DMS53 treated with DMSO at 0.1 percent for 48 hours (cell line): ENCODE measurements around the gene RARS1.
"Not testable (repeated sequence)": the region's sequence is repeated elsewhere in the genome, so short reads cannot be mapped to it uniquely, and the experiment has no call there.

ENCODE experiments used
- DNase-seq: peaks from one replicate; lab custom pipeline; 2025; ENCODE audit not compliant: unreplicated experiment; lab: John Stamatoyannopoulos, UW

Gene RARS1

GRCh38 chr5:168480601-168481000 is 5.7 kb upstream of the RARS1 start:
- DNase-seq, result no peak

- DNase-seq, result no peak
Measured at GRCh38 chr5:168481330-168481788, 4.9 kb upstream of the RARS1 start.

DNA sequence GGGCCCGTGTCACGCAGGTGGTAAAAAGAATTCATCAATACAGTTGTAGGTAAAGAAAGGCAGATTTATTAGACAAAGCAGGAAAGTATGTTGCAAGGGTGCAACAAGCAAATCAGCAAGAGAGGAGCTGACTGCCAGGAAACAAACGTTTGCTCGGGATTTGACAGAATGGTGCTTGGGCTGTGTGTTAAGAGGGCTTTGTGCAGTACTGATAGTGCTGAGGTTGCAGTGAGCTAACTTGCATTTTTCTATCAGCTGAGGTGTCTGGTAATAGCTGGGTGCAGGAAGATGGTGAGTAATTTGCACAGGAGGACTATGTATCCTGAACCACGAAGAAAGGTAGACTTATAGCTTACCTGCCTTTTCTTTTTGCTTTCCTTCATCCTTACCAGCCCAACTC is 3.9 kb upstream of the RARS1 start:
- no peak for DNase-seq

- DNase-seq, result no peak
Measured at GRCh38 chr5:168489059-168489458, 2.8 kb downstream of the RARS1 start.

- no peak for DNase-seq
Measured at GRCh38 chr5:168494057-168494555, 7.8 kb downstream of the RARS1 start.

DNA sequence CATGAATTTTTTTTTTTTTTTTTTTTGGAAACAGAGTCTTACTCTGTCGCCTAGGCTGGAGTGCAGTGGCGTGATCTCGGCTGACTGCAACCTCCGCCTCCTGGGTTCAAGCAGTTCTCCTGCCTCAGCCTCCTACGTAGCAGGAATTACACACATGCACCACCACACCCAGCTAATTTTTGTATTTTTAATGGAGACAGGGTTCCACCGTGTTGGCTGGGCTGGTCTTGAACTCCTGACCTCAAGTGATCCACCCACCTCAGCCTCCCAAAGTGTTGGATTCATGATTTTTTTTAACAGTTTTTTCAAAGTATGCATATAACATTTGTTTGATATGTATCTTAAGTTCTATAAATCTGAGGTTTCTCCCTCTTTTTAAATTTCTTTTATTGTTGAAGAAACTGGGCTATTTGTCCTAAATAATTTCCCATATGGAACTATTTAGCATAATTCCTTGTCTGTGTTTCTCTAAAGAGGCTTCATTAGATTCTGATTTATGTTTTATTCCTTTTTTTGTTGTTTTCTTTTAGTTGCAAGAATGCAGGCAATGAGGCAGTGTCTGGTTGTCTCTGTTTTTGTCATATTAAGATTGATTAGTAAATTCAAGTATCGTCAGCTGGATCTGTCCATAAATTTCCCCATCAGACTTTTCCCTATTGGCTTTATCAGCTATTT is 16.4 kb downstream of the RARS1 start:
- no peak for DNase-seq

- DNase-seq, result no peak
Measured at GRCh38 chr5:168513861-168514428, 27.7 kb downstream of the RARS1 start.

GRCh38 chr5:168525856-168526255 is 39.6 kb downstream of the RARS1 start:
- peak; percentile 64 for DNase-seq

GRCh38 chr5:168527756-168528295 is 41.6 kb downstream of the RARS1 start:
- DNase-seq, result no peak

- DNase-seq, result no peak
Measured at GRCh38 chr5:168528521-168529373, 42.5 kb downstream of the RARS1 start, which contains the start of gene FBLL1. TSS of gene FBLL1 (plus strand) at chr5:168529305. CDS start at chr5:168529505, 200 bp downstream.

GRCh38 chr5:168529374-168530234 is 43.3 kb downstream of the RARS1 start:
- DNase-seq, result no peak

DNA sequence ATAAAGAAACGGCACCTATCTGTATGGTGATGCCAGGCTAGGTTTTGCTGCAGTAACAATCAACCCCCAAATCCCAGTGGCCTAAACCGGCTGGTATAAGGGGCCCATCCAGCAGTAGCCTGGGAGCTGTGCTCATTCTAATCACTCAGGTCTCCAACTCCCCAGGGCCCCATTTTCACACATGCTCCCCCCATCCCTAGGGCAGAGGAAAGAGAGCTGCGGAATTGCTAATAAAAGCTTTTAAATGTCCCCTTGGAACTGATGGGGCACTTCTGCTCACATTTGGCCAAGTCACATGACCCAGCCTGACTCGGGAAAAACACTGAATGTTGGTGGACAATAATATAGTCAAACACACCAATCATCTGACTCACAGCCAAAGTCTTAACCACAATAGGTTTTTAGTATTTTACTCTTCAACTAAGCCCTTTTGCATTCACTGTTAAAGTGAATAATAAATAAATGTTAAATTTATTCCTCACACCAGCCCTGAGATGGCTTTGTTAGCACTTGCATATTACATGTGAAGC is 44.4 kb downstream of the RARS1 start:
- DNase-seq, result no peak

DNA sequence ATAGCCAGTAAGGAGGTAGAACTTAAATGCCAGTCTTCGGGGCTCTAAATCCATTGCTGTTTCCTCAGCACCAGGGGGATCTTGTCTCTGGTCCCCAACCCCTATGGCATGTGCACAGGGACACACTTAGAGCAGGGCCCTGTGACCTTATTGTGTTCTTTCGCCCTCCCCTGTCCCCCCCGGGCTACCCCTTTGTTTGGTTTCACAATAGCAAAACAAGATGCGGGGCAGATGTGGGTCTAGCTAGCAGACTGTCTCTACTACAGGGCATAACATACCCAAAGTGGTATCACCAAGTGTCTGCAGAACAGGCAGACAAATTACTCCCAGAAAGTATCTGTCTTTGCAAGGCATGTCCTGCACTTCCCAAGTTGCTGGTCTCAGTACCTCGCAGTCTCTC is 44.9 kb downstream of the RARS1 start:
- DNase-seq, result no peak

GRCh38 chr5:168531987-168532864 is 46.0 kb downstream of the RARS1 start:
- DNase-seq, result no peak

- DNase-seq, result not testable (repeated sequence)
Measured at GRCh38 chr5:168534351-168534750, 48.1 kb downstream of the RARS1 start.

- DNase-seq, result no peak
Measured at GRCh38 chr5:168537176-168537575, 50.9 kb downstream of the RARS1 start.

DNA sequence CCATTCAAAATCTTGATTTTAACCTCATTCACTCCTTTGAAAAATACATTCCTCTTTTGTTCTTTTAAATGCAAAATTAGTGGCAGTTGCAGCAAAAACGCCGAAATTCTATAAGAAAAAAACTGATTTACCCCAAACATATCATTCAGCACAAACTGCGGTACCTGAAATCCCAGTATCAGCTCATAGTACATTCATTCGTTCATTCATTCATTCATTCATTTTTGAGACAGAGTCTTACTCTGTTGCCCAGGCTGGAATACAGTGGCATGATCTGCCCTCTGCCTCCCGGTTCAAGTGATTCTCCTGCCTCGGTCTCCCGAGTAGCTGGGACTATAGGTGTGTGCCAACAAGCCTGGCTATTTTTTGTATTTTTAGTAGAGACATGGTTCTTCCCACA is 63.3 kb downstream of the RARS1 start:
- DNase-seq, result no peak

DNA sequence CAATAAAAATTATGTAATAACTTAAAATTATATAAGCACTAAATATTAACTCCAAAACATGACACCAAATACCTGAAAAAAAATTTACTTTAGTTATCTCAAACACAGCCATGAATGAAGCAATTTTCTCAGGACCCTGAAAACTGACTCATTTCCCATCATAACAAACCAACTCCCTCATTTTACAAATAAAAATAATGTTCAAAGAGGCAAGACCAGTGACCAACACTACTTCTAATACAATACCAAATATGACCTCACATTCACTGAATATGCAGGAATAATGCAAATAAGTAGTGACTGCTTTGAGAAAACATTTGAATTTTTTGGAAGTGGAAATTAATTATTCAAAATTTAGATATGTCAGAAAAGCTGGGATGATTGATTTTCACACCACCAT is 64.4 kb downstream of the RARS1 start:
- DNase-seq, result no peak

- no peak for DNase-seq
Measured at GRCh38 chr5:168552146-168552545, 65.9 kb downstream of the RARS1 start.
